H1 (cell line): ENCODE results near the gene CUX1. TPM values are rescaled to one million over a fixed set of nuclear protein-coding genes. Genes with fewer than 3 reads are reported as not detected.
A peak's percentile ranks its signal among the peaks of the same experiment; 100 is the strongest.

Source experiments
- CTCF ChIA-PET: fragments of 300-600 bp; sonication (Branson Sonifier 250); formaldehyde crosslinking; loops from one replicate; lab custom pipeline; 2021; ENCODE audit not compliant: partially characterized antibody; lab: Charles Lee
- POLR2A ChIA-PET: fragments of 300-600 bp; sonication (Branson Sonifier 250); formaldehyde crosslinking; loops from one replicate; lab custom pipeline; 2021; ENCODE audit warnings: inconsistent platforms; ENCODE audit not compliant: partially characterized antibody; lab: Charles Lee
- DNase-seq, 2 experiments: peaks; one replicate each; pipeline versions ENCODE4 v3.0.0 to v3.0.0-alpha.2; 2010 to 2022; ENCODE audit warnings: low spot score in 2 of 2, low read depth in 1 of 2, mixed read lengths in 1 of 2
- FAIRE-seq: peaks from 2 replicates; lab custom pipeline; 2011; peaks lifted over from hg19 to GRCh38; lab: Jason Lieb, UNC
- H2AFZ ChIP-seq: 2 replicates; pipeline ENCODE4 v1.8.1; 2012; ENCODE audit warnings: low read length, inconsistent platforms
- H2AK5ac ChIP-seq: 2 replicates; pipeline ENCODE4 v1.6.1; 2013; ENCODE audit warnings: low read depth, low read length
- H2BK120ac ChIP-seq: replicated peaks from 2 replicates; pipeline ENCODE3; 2013; ENCODE audit warnings: low read depth, low read length, inconsistent platforms
- H2BK12ac ChIP-seq: 2 replicates; pipeline ENCODE4 v1.6.1; 2013; ENCODE audit warnings: low read depth, low read length
- H2BK15ac ChIP-seq: 2 replicates; pipeline ENCODE4 v1.6.1; 2013; ENCODE audit warnings: low read length
- H2BK20ac ChIP-seq: 2 replicates; pipeline ENCODE4 v1.6.1; 2013; ENCODE audit warnings: low read length
- H2BK5ac ChIP-seq: 2 replicates; pipeline ENCODE4 v1.6.1; 2013; ENCODE audit warnings: low read depth, low read length
- H3K14ac ChIP-seq: 2 replicates; pipeline ENCODE4 v1.6.1; 2013; ENCODE audit warnings: inconsistent platforms; ENCODE audit not compliant: insufficient read length
- H3K18ac ChIP-seq: 2 replicates; pipeline ENCODE4 v1.6.1; 2013; ENCODE audit warnings: low read length; ENCODE audit errors: extremely low read depth
- H3K23ac ChIP-seq: 2 replicates; pipeline ENCODE4 v1.6.1; 2013; ENCODE audit warnings: inconsistent platforms; ENCODE audit not compliant: insufficient read length
- H3K23me2 ChIP-seq: 2 replicates; pipeline ENCODE4 v1.6.1; 2013; ENCODE audit warnings: low read depth, low read length
- H3K27ac ChIP-seq: 2 replicates; pipeline ENCODE4 v1.6.1; 2011; ENCODE audit warnings: low read depth, low read length, inconsistent platforms
- H3K27me3 ChIP-seq, 4 experiments: replicated peaks in 1 of 4; 1 replicate in 1 of 4; 2 replicates in 3 of 4; pipeline versions ENCODE4 v1.6.1 to v1.8.1; 2011 to 2013; ENCODE audit warnings: low read length in 3 of 4, mild to moderate bottlenecking in 3 of 4, inconsistent platforms in 2 of 4, mixed read lengths in 2 of 4, moderate library complexity in 1 of 4; ENCODE audit not compliant: control insufficient read depth in 3 of 4, insufficient read depth in 3 of 4; ENCODE audit errors: extremely low read depth in 1 of 4
- H3K36me3 ChIP-seq, 4 experiments: 2 replicates each; pipeline versions ENCODE4 v1.6.1 to v1.8.1; 2011 to 2013; ENCODE audit warnings: mild to moderate bottlenecking in 4 of 4, low read length in 3 of 4, moderate library complexity in 2 of 4, control low read depth in 1 of 4, inconsistent platforms in 1 of 4; ENCODE audit not compliant: insufficient read depth in 4 of 4, control insufficient read depth in 2 of 4
- H3K4ac ChIP-seq: replicated peaks from 2 replicates; pipeline ENCODE3; 2013; ENCODE audit warnings: low read length, low read depth, mixed read lengths, inconsistent platforms; ENCODE audit not compliant: insufficient read length
- H3K4me1 ChIP-seq, 4 experiments: replicated peaks in 1 of 4; 1 replicate in 1 of 4; 2 replicates in 3 of 4; pipeline versions ENCODE4 v1.6.1 to v1.8.1; 2011 to 2013; ENCODE audit warnings: low read length in 3 of 4, inconsistent platforms in 2 of 4, mixed read lengths in 1 of 4; ENCODE audit not compliant: insufficient read depth in 4 of 4, control insufficient read depth in 3 of 4
- H3K4me2 ChIP-seq, 2 experiments: 2 replicates each; pipeline versions ENCODE4 v1.6.1 to v1.8.1; 2011 to 2013; ENCODE audit warnings: low read depth in 2 of 2, low read length in 2 of 2, control low read depth in 1 of 2, inconsistent platforms in 1 of 2, mild to moderate bottlenecking in 1 of 2; ENCODE audit not compliant: insufficient read depth in 1 of 2
- H3K4me3 ChIP-seq, 4 experiments: fragments of 200-600, 300-600 bp in 1 of 4; sonication (generic), shearing (Covaris generic), sonication (Bioruptor Twin) in 1 of 4; 2 replicates each; pipeline versions ENCODE4 v1.5.1 to v1.8.1; 2011 to 2016; ENCODE audit warnings: low read length in 4 of 4, low read depth in 3 of 4, control low read depth in 2 of 4, inconsistent platforms in 2 of 4, mild to moderate bottlenecking in 2 of 4, mixed read lengths in 1 of 4, moderate library complexity in 1 of 4; ENCODE audit not compliant: insufficient read depth in 2 of 4; ENCODE audit errors: extremely low read depth in 1 of 4
- H3K56ac ChIP-seq: replicated peaks from 2 replicates; pipeline ENCODE3; 2013; ENCODE audit warnings: low read depth, mild to moderate bottlenecking, mixed read lengths, low read length, inconsistent platforms; ENCODE audit not compliant: insufficient read length
- H3K79me1 ChIP-seq: 2 replicates; pipeline ENCODE4 v1.6.1; 2013; ENCODE audit warnings: low read depth, low read length, control low read depth
- H3K79me2 ChIP-seq, 2 experiments: 2 replicates each; pipeline versions ENCODE4 v1.6.1 to v1.8.1; 2012 to 2013; ENCODE audit warnings: low read length in 2 of 2, mild to moderate bottlenecking in 2 of 2, inconsistent platforms in 1 of 2; ENCODE audit not compliant: insufficient read depth in 2 of 2, control insufficient read depth in 1 of 2
- H3K9ac ChIP-seq, 4 experiments: replicated peaks in 1 of 4; 1 replicate in 1 of 4; 2 replicates in 3 of 4; pipeline versions ENCODE4 v1.6.1 to v1.8.1; 2011 to 2013; ENCODE audit warnings: low read depth in 3 of 4, low read length in 3 of 4, control low read depth in 2 of 4, mild to moderate bottlenecking in 2 of 4, moderate library complexity in 2 of 4, inconsistent platforms in 1 of 4; ENCODE audit errors: extremely low read depth in 1 of 4
- H3K9me3 ChIP-seq, 2 experiments: 2 replicates each; pipeline versions ENCODE4 v1.6.1 to v1.8.1; 2012 to 2013; ENCODE audit warnings: mild to moderate bottlenecking in 2 of 2, moderate library complexity in 2 of 2, control low read depth in 1 of 2, inconsistent platforms in 1 of 2, low read depth in 1 of 2, low read length in 1 of 2, mixed read lengths in 1 of 2; ENCODE audit not compliant: insufficient read depth in 2 of 2
- H4K20me1 ChIP-seq, 2 experiments: replicated peaks in 1 of 2; 2 replicates each; pipeline versions ENCODE3 to v1.8.1; 2011 to 2013; ENCODE audit warnings: inconsistent platforms in 2 of 2, low read length in 2 of 2, mild to moderate bottlenecking in 1 of 2; ENCODE audit not compliant: insufficient read depth in 2 of 2, control insufficient read depth in 1 of 2
- H4K5ac ChIP-seq: 2 replicates; pipeline ENCODE4 v1.6.1; 2013; ENCODE audit warnings: low read length, low read depth, mixed read lengths, inconsistent platforms; ENCODE audit not compliant: insufficient read length
- H4K8ac ChIP-seq: 2 replicates; pipeline ENCODE4 v1.8.0; 2013; ENCODE audit warnings: mild to moderate bottlenecking, moderate library complexity, low read length, inconsistent platforms; ENCODE audit not compliant: insufficient read depth; ENCODE audit errors: extremely low read depth
- H4K91ac ChIP-seq: replicated peaks from 2 replicates; pipeline ENCODE3; 2013; ENCODE audit warnings: low read length, mixed read lengths, inconsistent platforms; ENCODE audit not compliant: insufficient read length
- BACH1 ChIP-seq: IDR thresholded peaks from 2 replicates; pipeline ENCODE4 v1.6.1; 2012; ENCODE audit warnings: low read length, improper control_type of control experiment
- KDM1A ChIP-seq: fragments of 200-600, 300-600 bp; sonication (generic); IDR thresholded peaks from 2 replicates; pipeline ENCODE4 v1.7.1; 2016; ENCODE audit warnings: mild to moderate bottlenecking, low read length, borderline replicate concordance
- NRF1 ChIP-seq: IDR thresholded peaks from 2 replicates; pipeline ENCODE4 v1.6.1; 2011; ENCODE audit warnings: mild to moderate bottlenecking, low read depth, low read length, improper control_type of control experiment
- SAP30 ChIP-seq: fragments of 300-600 bp; sonication (generic); IDR thresholded peaks from 2 replicates; pipeline ENCODE4 v1.7.1; 2012; ENCODE audit warnings: low read length, moderate library complexity, mild to moderate bottlenecking, inconsistent platforms; ENCODE audit not compliant: insufficient read depth, insufficient replicate concordance
- SIX5 ChIP-seq: IDR thresholded peaks from 2 replicates; pipeline ENCODE4 v1.6.1; 2011; ENCODE audit warnings: mild to moderate bottlenecking, low read depth, low read length
- SRF ChIP-seq: IDR thresholded peaks from 2 replicates; pipeline ENCODE4 v1.6.1; 2011; ENCODE audit warnings: mild to moderate bottlenecking, low read depth, low read length, moderate library complexity
- SUZ12 ChIP-seq: fragments of 200-600 bp; sonication (generic); IDR thresholded peaks from 2 replicates; pipeline ENCODE4 v1.6.1; 2012; ENCODE audit warnings: mild to moderate bottlenecking, inconsistent platforms, low read length, moderate library complexity, mixed read lengths
- TBP ChIP-seq: IDR thresholded peaks from 2 replicates; pipeline ENCODE4 v1.6.1; 2011; ENCODE audit warnings: low read depth, low read length, improper control_type of control experiment
- TCF12 ChIP-seq: IDR thresholded peaks from 2 replicates; pipeline ENCODE4 v1.6.1; 2011; ENCODE audit warnings: low read depth, mild to moderate bottlenecking, low read length
- WGBS, 2 experiments: shearing (Covaris generic) in 1 of 2; methylation state at CpG; one replicate each; pipeline versions ENCODE4 v1.1.6 to v1.1.7; 2013 to 2015; ENCODE audit warnings: low lambda C conversion rate in 2 of 2, mixed read lengths in 2 of 2, inconsistent platforms in 1 of 2, low coverage in 1 of 2, missing lambda C conversion rate in 1 of 2; ENCODE audit not compliant: insufficient replicate concordance in 2 of 2, insufficient coverage in 1 of 2, insufficient read length in 1 of 2; ENCODE audit errors: extremely low coverage in 1 of 2, missing lambda C conversion rate in 1 of 2; 5-methylcytosine and 5-hydroxymethylcytosine counted together
- polyA plus RNA-seq, 7 experiments: library from polyadenylated mRNA; depleted of rRNA in 3 of 7; stranded (reverse) in 5 of 7; unstranded in 2 of 7; fragments of >200 nt in 5 of 7; fragments of 200-250 nt in 2 of 7; gene quantifications; 1 replicate in 5 of 7; 2 replicates in 1 of 7; 4 replicates in 1 of 7; pipeline versions ENCODE4 v1.2.1 to v1.2.3, GENCODE V29; 2011 to 2013; ENCODE audit warnings: missing spikeins in 2 of 7, mixed read lengths in 2 of 7
- total RNA-seq: library from RNA; stranded (reverse); fragmentation: NEBNext Ultra II Directional; extraction: Animal tissue kit (Norgen Biotek cat#: 25700); gene quantifications from 2 replicates; pipeline ENCODE4 v1.2.1, GENCODE V29; 2021
- TF ChIP-seq, protein P1 (sequence below), 3 experiments: IDR thresholded peaks; 1 replicate in 2 of 3; 2 replicates in 1 of 3; pipeline versions ENCODE4 v1.5.1 to v1.6.1; 2011; ENCODE audit warnings: low read length in 3 of 3, mild to moderate bottlenecking in 3 of 3, inconsistent platforms in 2 of 3, low read depth in 1 of 3, moderate library complexity in 1 of 3; ENCODE audit not compliant: insufficient read depth in 1 of 3; ENCODE audit errors: control extremely low read depth in 1 of 3
- TF ChIP-seq, protein P2 (sequence below): IDR thresholded peaks from 2 replicates; pipeline ENCODE4 v1.6.1; 2012; ENCODE audit warnings: inconsistent platforms

CUX1 gene
- total and polyA plus RNA-seq, 2 of the 8 experiments (the other 6 are each of a cell fraction or from before 2014, with no cell fraction given) = 21.6 to 65.9 TPM

DNA sequence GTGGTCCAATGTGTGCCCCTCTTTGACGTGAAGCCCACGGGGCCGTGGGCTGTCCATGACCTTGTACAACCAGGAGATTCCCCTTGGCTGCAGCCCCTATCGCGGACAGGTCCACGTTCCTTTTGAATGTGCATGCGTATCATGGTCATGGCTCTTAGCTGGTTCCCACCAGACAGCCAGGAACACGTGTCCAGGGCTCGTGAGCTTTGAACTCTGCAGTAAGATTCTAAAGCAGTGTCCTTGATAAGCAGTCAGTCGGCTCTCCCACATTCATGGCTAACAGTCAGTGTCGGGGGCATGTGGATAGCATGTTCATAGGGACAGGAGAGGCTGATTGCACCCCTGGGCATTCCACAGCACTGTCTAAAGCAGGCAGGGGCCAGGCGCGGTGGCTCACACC is 393.4 kb downstream of the CUX1 start:
- H4K8ac ChIP-seq = no peak overlapping the region
- H3K79me2 ChIP-seq = no peaks in the 10 kb centered on the region
- no peak for DNase-seq
- no peak overlapping the region for H2AK5ac ChIP-seq
- H2AFZ ChIP-seq = no peak overlapping the region
- H3K4me1 ChIP-seq = no peaks in the 10 kb centered on the region; a peak in 1 of 7 replicates
- peak overlapping the region; percentile 7 for H3K4ac ChIP-seq
- no peaks in the 10 kb centered on the region for H3K27me3 ChIP-seq
- no peak overlapping the region for H2BK12ac ChIP-seq
- no peak for FAIRE-seq
- H3K79me1 ChIP-seq = no peaks in the 10 kb centered on the region
- WGBS, 2 experiments = 90% methylated on average over 13 of the region's 13 CpGs; no CpG with 5 or more reads in 1 of the 2 experiments
- no peak overlapping the region for H2BK15ac ChIP-seq
- no peak overlapping the region for H3K18ac ChIP-seq
- no peak overlapping the region for H4K91ac ChIP-seq
- H3K9ac ChIP-seq = no peak overlapping the region
- no peak overlapping the region for H3K27ac ChIP-seq
- ChIA-PET POLR2A (interaction anchor here (0.7 kb wide), 1 partner anchor 188 kb away, joined by 3 read pairs; no protein-coding TSS in a partner anchor), CTCF (interaction anchor here (0.6 to 1.7 kb wide), 7 partner anchors 8 to 402 kb away, joined by 3 to 4 read pairs (median 3); no protein-coding TSS in a partner anchor)
- H3K56ac ChIP-seq = no peak overlapping the region
- peaks cover 2 to 8% (median 6%) of the 10 kb centered on the region in 4 experiments; a peak in 5 of 8 replicates for H3K36me3 ChIP-seq
- H4K5ac ChIP-seq = no peak overlapping the region
- H3K9me3 ChIP-seq = no peaks in the 10 kb centered on the region
- H3K4me2 ChIP-seq = no peak overlapping the region
- peaks cover 0 to 2% of the 10 kb centered on the region in 2 experiments for H4K20me1 ChIP-seq
- H3K23ac ChIP-seq = no peak overlapping the region
- no peak overlapping the region for H2BK5ac ChIP-seq
- no peak overlapping the region for H2BK20ac ChIP-seq
- no peaks in the 10 kb centered on the region for H3K23me2 ChIP-seq
- no peak overlapping the region for H2BK120ac ChIP-seq
- H3K4me3 ChIP-seq = no peak overlapping the region
- H3K14ac ChIP-seq = no peak overlapping the region
- TF ChIP-seq NRF1 = no peak
- TF ChIP-seq TCF12 = no peak
- TF ChIP-seq, protein P1, sequence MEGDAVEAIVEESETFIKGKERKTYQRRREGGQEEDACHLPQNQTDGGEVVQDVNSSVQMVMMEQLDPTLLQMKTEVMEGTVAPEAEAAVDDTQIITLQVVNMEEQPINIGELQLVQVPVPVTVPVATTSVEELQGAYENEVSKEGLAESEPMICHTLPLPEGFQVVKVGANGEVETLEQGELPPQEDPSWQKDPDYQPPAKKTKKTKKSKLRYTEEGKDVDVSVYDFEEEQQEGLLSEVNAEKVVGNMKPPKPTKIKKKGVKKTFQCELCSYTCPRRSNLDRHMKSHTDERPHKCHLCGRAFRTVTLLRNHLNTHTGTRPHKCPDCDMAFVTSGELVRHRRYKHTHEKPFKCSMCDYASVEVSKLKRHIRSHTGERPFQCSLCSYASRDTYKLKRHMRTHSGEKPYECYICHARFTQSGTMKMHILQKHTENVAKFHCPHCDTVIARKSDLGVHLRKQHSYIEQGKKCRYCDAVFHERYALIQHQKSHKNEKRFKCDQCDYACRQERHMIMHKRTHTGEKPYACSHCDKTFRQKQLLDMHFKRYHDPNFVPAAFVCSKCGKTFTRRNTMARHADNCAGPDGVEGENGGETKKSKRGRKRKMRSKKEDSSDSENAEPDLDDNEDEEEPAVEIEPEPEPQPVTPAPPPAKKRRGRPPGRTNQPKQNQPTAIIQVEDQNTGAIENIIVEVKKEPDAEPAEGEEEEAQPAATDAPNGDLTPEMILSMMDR (IDR thresholded peaks at IDR 0.05; ENCODE audit: control extremely low read depth in 1 of 3, insufficient read depth in 1 of 3, low read depth in 1 of 3, low read length in 3 of 3) = no peak
- TF ChIP-seq TBP = no peak
- TF ChIP-seq SIX5 = no peak
- TF ChIP-seq SRF = no peak
- no peak for TF ChIP-seq KDM1A
- TF ChIP-seq SAP30 = no peak
- TF ChIP-seq, protein P2, sequence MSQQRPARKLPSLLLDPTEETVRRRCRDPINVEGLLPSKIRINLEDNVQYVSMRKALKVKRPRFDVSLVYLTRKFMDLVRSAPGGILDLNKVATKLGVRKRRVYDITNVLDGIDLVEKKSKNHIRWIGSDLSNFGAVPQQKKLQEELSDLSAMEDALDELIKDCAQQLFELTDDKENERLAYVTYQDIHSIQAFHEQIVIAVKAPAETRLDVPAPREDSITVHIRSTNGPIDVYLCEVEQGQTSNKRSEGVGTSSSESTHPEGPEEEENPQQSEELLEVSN = no peak
- no peak for TF ChIP-seq BACH1
- TF ChIP-seq SUZ12 = no peak
